ENCODE results near the gene HES1. TPM values are rescaled to one million over a fixed set of nuclear protein-coding genes. Genes with fewer than 3 reads are reported as not detected.
A peak's percentile ranks its signal among the peaks of the same experiment; 100 is the strongest.

HES1 gene
- total and polyA plus RNA-seq, 8 donors, result 18.1 to 133 (median 98.3) TPM

- intact Hi-C loops (cut with DNase I), result no loop called here
- TF ChIP-seq CTCF (IDR thresholded peaks at IDR 0.05), result no peak
These were observed 38.5 kb downstream of the HES1 start for GRCh38 chr3:194174406-194174805.

GRCh38 chr3:194174980-194175379 lies 39.0 kb downstream of the HES1 start:
- H3K4me3 ChIP-seq, result no peak overlapping the region
- no peaks in the 10 kb centered on the region for H3K36me3 ChIP-seq
- no peaks in the 10 kb centered on the region for H3K9me3 ChIP-seq
- intact Hi-C loops (cut with DNase I), result no loop called here
- DNase-seq (no peak), ATAC-seq (no peak)
- no peak overlapping the region for H3K27ac ChIP-seq
- no peaks in the 10 kb centered on the region for H3K27me3 ChIP-seq
- no peak for TF ChIP-seq CTCF (IDR thresholded peaks at IDR 0.05)
- H3K4me1 ChIP-seq, result peaks cover 7 to 9% of the 10 kb centered on the region in 2 donors

More at GRCh38 chr3:194174406-194174805, 38.5 kb downstream of the HES1 start:
- Histone ChIP-seq H3K9me3 (no peaks in the 10 kb centered on the region), H3K36me3 (no peaks in the 10 kb centered on the region), H3K4me1 (peaks cover 7 to 9% of the 10 kb centered on the region in 2 donors), H3K27ac (no peak overlapping the region), H3K4me3 (no peak overlapping the region), H3K27me3 (no peaks in the 10 kb centered on the region)
- DNase-seq (no peak), ATAC-seq (no peak)

- intact Hi-C loops (cut with DNase I), result no loop called here
- ATAC-seq (no peak), DNase-seq (peak in 2 of 4 donors; percentile 86 to 93)
- Histone ChIP-seq H3K4me3 (no peak overlapping the region), H3K4me1 (peaks cover 7 to 9% of the 10 kb centered on the region in 2 donors), H3K36me3 (no peaks in the 10 kb centered on the region), H3K9me3 (no peaks in the 10 kb centered on the region), H3K27ac (no peak overlapping the region), H3K27me3 (no peaks in the 10 kb centered on the region)
- no peak for TF ChIP-seq CTCF (IDR thresholded peaks at IDR 0.05)
These were observed 40.5 kb downstream of the HES1 start for GRCh38 chr3:194176274-194176991.

- Histone ChIP-seq H3K36me3 (no peaks in the 10 kb centered on the region), H3K27me3 (no peaks in the 10 kb centered on the region), H3K4me3 (no peak overlapping the region), H3K27ac (no peak overlapping the region), H3K9me3 (no peaks in the 10 kb centered on the region), H3K4me1 (peaks cover 7 to 9% of the 10 kb centered on the region in 2 donors)
- TF ChIP-seq CTCF (IDR thresholded peaks at IDR 0.05), result no peak
- intact Hi-C loops (cut with DNase I), result no loop called here
- DNase-seq, result no peak
- no peak for ATAC-seq
These were observed 41.2 kb downstream of the HES1 start for GRCh38 chr3:194177141-194177540.

GRCh38 chr3:194178128-194178527 lies 42.2 kb downstream of the HES1 start:
- no peak for DNase-seq
- no peak overlapping the region for H3K27ac ChIP-seq
- no peaks in the 10 kb centered on the region for H3K36me3 ChIP-seq
- H3K27me3 ChIP-seq, result no peaks in the 10 kb centered on the region
- TF ChIP-seq CTCF (IDR thresholded peaks at IDR 0.05), result no peak
- H3K4me1 ChIP-seq, result peaks cover 7 to 9% of the 10 kb centered on the region in 2 donors
- H3K4me3 ChIP-seq, result no peak overlapping the region
- H3K9me3 ChIP-seq, result no peaks in the 10 kb centered on the region
- intact Hi-C loops (cut with DNase I), result no loop called here
- ATAC-seq, result no peak

Measured in left lung (tissue), 10 donors.